Measurements from ENCODE around the gene LRP3. TPM values are rescaled to one million over a fixed set of nuclear protein-coding genes. Genes with fewer than 3 reads are reported as not detected.

The LRP3 gene
- total RNA-seq, 2 experiments from 2014 or later = 0.11 TPM; not detected in 1

DNA sequence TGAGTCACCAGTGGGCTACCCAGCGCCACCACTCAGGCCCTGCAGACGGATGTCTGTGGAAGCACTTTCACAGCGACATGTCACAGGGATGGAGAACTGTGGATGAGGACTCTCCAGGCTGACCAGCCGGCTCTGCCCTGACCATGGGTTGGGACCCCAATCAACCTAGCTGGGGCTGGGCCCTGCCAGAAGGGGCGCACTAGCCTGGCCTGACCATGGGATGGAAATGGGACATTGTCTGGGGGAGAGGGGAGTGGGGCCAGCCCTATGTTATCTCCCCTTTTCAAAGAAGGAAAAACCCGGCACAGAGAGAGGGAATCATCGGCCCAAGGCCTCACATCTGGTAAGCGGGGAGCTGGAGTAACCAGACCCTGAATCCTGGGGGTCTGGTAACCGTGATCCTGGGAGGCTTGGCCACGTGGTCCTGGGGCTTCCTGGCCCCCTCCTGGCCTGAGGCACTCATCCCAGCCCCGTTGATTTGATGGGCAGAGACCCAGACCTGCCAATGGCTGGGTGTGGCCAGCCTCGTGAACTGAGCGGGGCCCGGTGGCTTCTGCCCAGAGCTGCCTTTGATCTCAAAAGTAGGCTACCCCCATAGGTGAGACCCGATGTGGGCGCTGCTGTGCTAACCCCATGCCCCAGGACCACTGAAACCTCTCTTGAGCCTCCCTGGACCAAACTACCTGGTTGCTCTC is 42.7 kb downstream of the LRP3 start:
- peaks cover 37% of the 10 kb centered on the region for H3K4me1 ChIP-seq (ENCODE audit: insufficient read depth, low read length)
- no peak overlapping the region for H3K27ac Mint-ChIP-seq
- no peak overlapping the region for H3K4me3 Mint-ChIP-seq
- intact Hi-C loops (cut with DNase I, micrococcal nuclease) = no loop called here
- ChIA-PET CTCF (interaction anchor here (2.3 kb wide), 1 partner anchor 169 kb away, joined by 23 read pairs; no protein-coding TSS in a partner anchor), POLR2A (no interaction called here)
- no peaks in the 10 kb centered on the region for H3K36me3 ChIP-seq (ENCODE audit: insufficient read depth, low read length)
- H3K36me3 Mint-ChIP-seq (ENCODE audit: low read depth) = no peaks in the 10 kb centered on the region
- TF ChIP-seq, protein P1, sequence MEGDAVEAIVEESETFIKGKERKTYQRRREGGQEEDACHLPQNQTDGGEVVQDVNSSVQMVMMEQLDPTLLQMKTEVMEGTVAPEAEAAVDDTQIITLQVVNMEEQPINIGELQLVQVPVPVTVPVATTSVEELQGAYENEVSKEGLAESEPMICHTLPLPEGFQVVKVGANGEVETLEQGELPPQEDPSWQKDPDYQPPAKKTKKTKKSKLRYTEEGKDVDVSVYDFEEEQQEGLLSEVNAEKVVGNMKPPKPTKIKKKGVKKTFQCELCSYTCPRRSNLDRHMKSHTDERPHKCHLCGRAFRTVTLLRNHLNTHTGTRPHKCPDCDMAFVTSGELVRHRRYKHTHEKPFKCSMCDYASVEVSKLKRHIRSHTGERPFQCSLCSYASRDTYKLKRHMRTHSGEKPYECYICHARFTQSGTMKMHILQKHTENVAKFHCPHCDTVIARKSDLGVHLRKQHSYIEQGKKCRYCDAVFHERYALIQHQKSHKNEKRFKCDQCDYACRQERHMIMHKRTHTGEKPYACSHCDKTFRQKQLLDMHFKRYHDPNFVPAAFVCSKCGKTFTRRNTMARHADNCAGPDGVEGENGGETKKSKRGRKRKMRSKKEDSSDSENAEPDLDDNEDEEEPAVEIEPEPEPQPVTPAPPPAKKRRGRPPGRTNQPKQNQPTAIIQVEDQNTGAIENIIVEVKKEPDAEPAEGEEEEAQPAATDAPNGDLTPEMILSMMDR (IDR thresholded peaks at IDR 0.05) = no peak
- H3K27me3 ChIP-seq (ENCODE audit: control insufficient read depth in 1 of 2, insufficient read depth in 2 of 2, low read length in 2 of 2) = peaks cover 0 to 4% of the 10 kb centered on the region in 2 experiments
- H3K9me3 Mint-ChIP-seq = no peaks in the 10 kb centered on the region
- no peak for DNase-seq
- H3K4me1 Mint-ChIP-seq (ENCODE audit: low read depth) = peaks cover 6% of the 10 kb centered on the region
- no peak overlapping the region for H3K27ac ChIP-seq (ENCODE audit: low read depth in 1 of 2, low read length in 2 of 2)
- no peak for ATAC-seq (ENCODE audit: poor library complexity)
- no peak overlapping the region for H3K4me3 ChIP-seq (ENCODE audit: low read length)
- H3K9me3 ChIP-seq (ENCODE audit: control insufficient read depth in 1 of 2, insufficient read depth in 1 of 2, low read length in 2 of 2) = no peaks in the 10 kb centered on the region
- peaks cover 9% of the 10 kb centered on the region for H3K27me3 Mint-ChIP-seq

DNA sequence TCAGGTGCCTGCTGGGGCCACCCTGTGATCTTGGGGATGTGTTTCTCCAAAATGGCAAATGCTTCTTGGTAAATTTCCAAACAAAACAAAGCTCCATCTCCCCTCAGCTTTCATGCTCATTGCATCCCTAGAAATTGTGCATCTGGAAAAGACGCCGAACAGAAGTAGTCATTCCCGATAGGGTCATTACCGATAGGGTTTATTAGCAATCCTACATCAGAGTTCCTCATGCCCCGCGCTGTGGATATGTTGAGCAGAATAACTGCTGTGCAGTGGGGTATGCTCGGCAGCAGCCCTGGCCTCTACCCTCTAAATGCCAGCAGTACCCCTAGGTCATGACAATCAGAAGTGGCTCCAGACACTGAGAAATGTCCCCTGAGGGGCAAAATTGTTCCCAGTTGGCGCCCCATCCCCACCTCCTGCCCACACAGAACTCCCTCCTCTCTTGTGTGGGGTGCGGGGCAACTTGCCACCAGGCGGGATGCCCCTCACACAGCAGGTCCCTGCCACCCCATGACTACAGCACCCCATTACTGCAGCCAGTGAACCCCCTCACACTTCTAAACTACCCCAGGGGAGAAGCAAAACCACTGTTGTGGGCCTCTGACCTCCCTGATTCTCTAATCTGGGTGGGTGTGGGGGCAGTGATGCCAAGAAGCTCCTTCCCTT is 44.5 kb downstream of the LRP3 start:
- DNase-seq = no peak
- Mint-ChIP-seq H3K27me3 (peaks cover 9% of the 10 kb centered on the region), H3K36me3 (ENCODE audit: low read depth) (no peaks in the 10 kb centered on the region), H3K4me3 (no peak overlapping the region), H3K4me1 (ENCODE audit: low read depth) (peaks cover 6% of the 10 kb centered on the region), H3K9me3 (no peaks in the 10 kb centered on the region), H3K27ac (no peak overlapping the region)
- ATAC-seq (ENCODE audit: poor library complexity) = no peak
- Histone ChIP-seq H3K27me3 (ENCODE audit: control insufficient read depth in 1 of 2, insufficient read depth in 2 of 2, low read length in 2 of 2) (peaks cover 0 to 4% of the 10 kb centered on the region in 2 experiments), H3K4me1 (ENCODE audit: insufficient read depth, low read length) (peaks cover 41% of the 10 kb centered on the region), H3K27ac (ENCODE audit: low read depth in 1 of 2, low read length in 2 of 2) (no peak overlapping the region), H3K9me3 (ENCODE audit: control insufficient read depth in 1 of 2, insufficient read depth in 1 of 2, low read length in 2 of 2) (no peaks in the 10 kb centered on the region), H3K36me3 (ENCODE audit: insufficient read depth, low read length) (no peaks in the 10 kb centered on the region), H3K4me3 (ENCODE audit: low read length) (no peak overlapping the region)
- TF ChIP-seq, protein P1 (IDR thresholded peaks at IDR 0.05) = no peak
- ChIA-PET CTCF (no interaction called here), POLR2A (no interaction called here)
- intact Hi-C loops (cut with DNase I, micrococcal nuclease) = no loop called here

DNA sequence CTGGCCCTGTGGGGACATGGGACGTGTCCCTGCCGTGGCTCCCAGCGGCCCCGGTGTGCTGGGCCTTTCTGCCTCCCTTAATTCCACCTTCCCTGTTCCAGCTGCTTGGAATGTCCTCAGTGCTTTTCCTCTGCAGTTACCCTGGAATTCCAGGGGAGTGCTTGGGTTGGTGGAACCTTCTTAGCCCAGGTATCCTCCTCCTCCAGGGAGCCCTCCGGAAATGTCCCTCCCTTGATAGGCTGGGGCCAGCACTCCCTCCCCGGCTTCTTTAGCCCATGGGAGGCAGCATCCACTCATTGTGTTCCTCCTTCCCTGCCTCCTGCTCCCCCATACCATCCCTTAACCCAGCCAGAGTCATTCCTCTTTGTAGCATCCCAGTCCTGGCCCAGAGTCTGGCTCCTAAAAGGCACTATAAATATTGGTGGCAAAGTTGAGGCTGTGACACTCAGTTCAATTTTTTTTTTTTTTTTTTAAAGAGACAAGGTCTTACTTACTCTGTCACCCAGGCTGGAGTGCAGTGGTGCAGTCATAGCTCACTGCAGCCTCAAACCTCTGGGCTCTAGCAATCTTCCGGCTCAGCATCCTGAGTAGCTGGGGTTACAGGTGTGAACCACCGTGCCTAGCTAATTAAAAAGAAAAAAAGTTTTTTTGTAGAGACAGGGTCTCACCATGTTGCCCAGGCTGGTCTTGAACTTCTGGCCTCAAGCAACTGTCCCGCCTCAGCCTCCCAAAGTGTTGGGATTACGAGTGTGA is 45.3 kb downstream of the LRP3 start:
- H3K27me3 Mint-ChIP-seq = peaks cover 9% of the 10 kb centered on the region
- DNase-seq = peak in 1 of 14 experiments; percentile 46
- Histone ChIP-seq H3K4me3 (ENCODE audit: low read length) (no peak overlapping the region), H3K9me3 (ENCODE audit: control insufficient read depth in 1 of 2, insufficient read depth in 1 of 2, low read length in 2 of 2) (no peaks in the 10 kb centered on the region), H3K27me3 (ENCODE audit: control insufficient read depth in 1 of 2, insufficient read depth in 2 of 2, low read length in 2 of 2) (peaks cover 0 to 4% of the 10 kb centered on the region in 2 experiments), H3K4me1 (ENCODE audit: insufficient read depth, low read length) (peaks cover 41% of the 10 kb centered on the region), H3K36me3 (ENCODE audit: insufficient read depth, low read length) (no peaks in the 10 kb centered on the region), H3K27ac (ENCODE audit: low read depth in 1 of 2, low read length in 2 of 2) (no peak overlapping the region)
- no peak for ATAC-seq (ENCODE audit: poor library complexity)
- intact Hi-C loops (cut with DNase I, micrococcal nuclease) = no loop called here
- H3K4me1 Mint-ChIP-seq (ENCODE audit: low read depth) = peaks cover 6% of the 10 kb centered on the region
- no peaks in the 10 kb centered on the region for H3K9me3 Mint-ChIP-seq
- TF ChIP-seq, protein P1 (IDR thresholded peaks at IDR 0.05) = no peak
- ChIA-PET POLR2A (no interaction called here), CTCF (no interaction called here)
- H3K4me3 Mint-ChIP-seq = no peak overlapping the region
- H3K36me3 Mint-ChIP-seq (ENCODE audit: low read depth) = no peaks in the 10 kb centered on the region
- H3K27ac Mint-ChIP-seq = no peak overlapping the region

Data from CD4-positive, alpha-beta T cell (primary cell).